ENCODE measurements around the gene DACT2.

- TF ChIP-seq POLR2A (IDR thresholded peaks at IDR 0.05; ENCODE audit: low read depth, low read length) (no peak), PAX5 (IDR thresholded peaks at IDR 0.05; ENCODE audit: insufficient read depth, low read length, severe bottlenecking) (no peak), POLR2AphosphoS5 (IDR thresholded peaks at IDR 0.05; ENCODE audit: low read depth, low read length) (no peak), TAF1 (IDR thresholded peaks at IDR 0.05; ENCODE audit: low read depth, low read length) (no peak)
Observed at GRCh38 chr6:168320634-168321033, 1.1 kb upstream of the DACT2 start.

Data from GM12891 (cell line).